Suprapubic skin (tissue), 4 donors: ENCODE data around the gene RETN.

ENCODE experiments used
- EP300 ChIP-seq: sonication (generic); formaldehyde crosslinking; IDR thresholded peaks from one replicate; pipeline ENCODE4 v1.6.1; 2017; ENCODE audit warnings: antibody characterized with exemption
- POLR2A ChIP-seq, 2 donors: fragments of 450-650 bp; IDR thresholded peaks; one replicate each; pipeline ENCODE4 v1.6.1; 2017; ENCODE audit warnings: antibody characterized with exemption in 2 of 2, mild to moderate bottlenecking in 2 of 2, moderate library complexity in 2 of 2
- POLR2AphosphoS5 ChIP-seq, 3 donors: sonication (generic); formaldehyde crosslinking; IDR thresholded peaks; one replicate each; pipeline ENCODE4 v1.6.1; 2017; ENCODE audit warnings: antibody characterized with exemption in 3 of 3
- TF ChIP-seq, protein P1 (sequence below), 2 donors: fragments of 200-600 bp in 1 of 2; fragments of 450-650 bp in 1 of 2; sonication (generic) in 1 of 2; IDR thresholded peaks; one replicate each; pipeline ENCODE4 v1.5.1; 2016 to 2019; ENCODE audit warnings: antibody characterized with exemption in 2 of 2, mild to moderate bottlenecking in 1 of 2, moderate library complexity in 1 of 2

DNA sequence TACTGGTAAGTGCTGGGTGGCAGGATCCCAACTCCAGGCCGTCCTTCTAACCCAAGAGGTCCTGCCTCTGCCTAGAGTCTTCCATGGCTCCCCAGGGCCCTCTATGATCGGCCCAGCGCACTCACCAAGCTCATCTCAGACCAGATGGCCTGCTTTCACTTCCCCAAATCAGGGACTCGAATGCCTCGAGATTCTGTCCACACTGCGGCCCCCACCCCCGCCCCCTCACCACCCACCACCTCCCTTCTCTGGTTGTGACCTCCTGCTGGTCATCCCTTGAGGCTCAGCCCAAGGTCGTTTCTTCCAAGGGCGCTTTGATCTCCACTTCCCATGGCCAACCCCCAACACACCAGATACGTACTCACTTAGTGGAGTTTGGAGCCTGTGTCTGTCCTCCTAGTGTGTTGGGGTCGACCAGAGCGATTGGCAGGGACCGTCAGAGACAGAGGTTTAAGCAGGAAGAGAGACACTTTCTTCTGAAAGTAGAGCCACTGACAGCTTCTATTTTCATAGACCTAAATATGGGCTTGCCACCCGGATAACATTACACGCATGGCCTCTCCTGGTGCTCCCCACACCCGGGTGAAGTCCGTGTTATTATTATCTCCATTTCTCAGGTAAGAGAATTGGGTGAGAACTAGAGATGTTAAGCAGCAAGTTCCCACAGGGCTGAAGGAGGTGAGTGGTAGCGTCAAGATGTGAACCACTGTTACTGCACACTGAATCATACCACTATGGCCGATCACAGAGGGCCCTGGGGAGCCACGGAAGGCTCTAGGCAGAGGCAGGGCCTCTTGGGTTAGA lies 33.0 kb downstream of the RETN start, which contains the start of gene FCER2:
- TF ChIP-seq, protein P1, sequence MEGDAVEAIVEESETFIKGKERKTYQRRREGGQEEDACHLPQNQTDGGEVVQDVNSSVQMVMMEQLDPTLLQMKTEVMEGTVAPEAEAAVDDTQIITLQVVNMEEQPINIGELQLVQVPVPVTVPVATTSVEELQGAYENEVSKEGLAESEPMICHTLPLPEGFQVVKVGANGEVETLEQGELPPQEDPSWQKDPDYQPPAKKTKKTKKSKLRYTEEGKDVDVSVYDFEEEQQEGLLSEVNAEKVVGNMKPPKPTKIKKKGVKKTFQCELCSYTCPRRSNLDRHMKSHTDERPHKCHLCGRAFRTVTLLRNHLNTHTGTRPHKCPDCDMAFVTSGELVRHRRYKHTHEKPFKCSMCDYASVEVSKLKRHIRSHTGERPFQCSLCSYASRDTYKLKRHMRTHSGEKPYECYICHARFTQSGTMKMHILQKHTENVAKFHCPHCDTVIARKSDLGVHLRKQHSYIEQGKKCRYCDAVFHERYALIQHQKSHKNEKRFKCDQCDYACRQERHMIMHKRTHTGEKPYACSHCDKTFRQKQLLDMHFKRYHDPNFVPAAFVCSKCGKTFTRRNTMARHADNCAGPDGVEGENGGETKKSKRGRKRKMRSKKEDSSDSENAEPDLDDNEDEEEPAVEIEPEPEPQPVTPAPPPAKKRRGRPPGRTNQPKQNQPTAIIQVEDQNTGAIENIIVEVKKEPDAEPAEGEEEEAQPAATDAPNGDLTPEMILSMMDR (IDR thresholded peaks at IDR 0.05): no peak
- no peak for TF ChIP-seq POLR2A (IDR thresholded peaks at IDR 0.05)
- TF ChIP-seq EP300: no peak
- TF ChIP-seq POLR2AphosphoS5 (IDR thresholded peaks at IDR 0.05): no peak
